NCI-H2227 (cell line): ENCODE measurements around the gene DSCAML1.
A peak's percentile ranks its signal among the peaks of the same experiment; 100 is the strongest.

ENCODE experiments used
- DNase-seq: peaks from one replicate; lab custom pipeline; 2025; ENCODE audit not compliant: unreplicated experiment; lab: John Stamatoyannopoulos, UW

DSCAML1 gene

GRCh38 chr11:117439256-117439655 is 357.8 kb downstream of the DSCAML1 start:
- DNase-seq, result no peak

- DNase-seq, result no peak
Measured at GRCh38 chr11:117438371-117439000, 358.5 kb downstream of the DSCAML1 start.

- DNase-seq, result no peak
Measured at GRCh38 chr11:117437791-117438130, 359.3 kb downstream of the DSCAML1 start.

DNA sequence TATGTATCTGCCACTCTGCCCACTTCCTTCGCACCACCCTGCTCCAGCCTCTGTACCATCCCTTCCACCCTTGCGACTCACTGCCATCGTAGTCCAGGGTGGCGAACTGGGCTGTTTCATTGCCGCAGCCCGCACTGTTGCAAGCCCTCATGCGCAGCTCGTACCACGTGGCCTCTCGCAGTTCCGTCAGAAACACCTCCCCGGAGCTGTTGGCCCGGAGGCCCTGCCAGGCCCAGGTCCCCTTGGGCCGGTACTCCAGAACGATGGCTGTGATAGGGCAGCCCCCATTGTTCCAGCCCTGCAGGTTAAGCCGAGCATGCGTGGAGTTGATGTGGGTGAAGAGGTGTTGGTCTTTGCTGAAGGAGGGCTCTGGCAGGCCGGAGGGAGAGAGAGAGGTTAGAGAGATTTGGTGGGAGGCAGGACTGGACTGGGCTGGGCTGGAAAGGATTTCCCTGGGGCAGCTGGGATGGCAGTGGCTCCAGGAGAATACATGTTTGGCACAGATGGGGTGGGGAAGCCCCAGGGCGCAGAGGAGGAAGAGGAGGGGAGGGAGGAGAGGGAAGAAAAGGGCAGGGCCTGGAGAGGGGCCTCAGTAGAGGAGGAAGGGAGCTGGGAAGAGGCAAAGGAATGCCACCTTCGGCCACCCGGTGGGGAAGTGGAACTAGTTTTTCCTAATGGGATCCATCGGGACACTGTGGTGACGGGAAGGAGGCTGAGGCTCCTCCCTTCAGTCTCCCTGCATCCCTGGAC is 359.8 kb downstream of the DSCAML1 start:
- no peak for DNase-seq

DNA sequence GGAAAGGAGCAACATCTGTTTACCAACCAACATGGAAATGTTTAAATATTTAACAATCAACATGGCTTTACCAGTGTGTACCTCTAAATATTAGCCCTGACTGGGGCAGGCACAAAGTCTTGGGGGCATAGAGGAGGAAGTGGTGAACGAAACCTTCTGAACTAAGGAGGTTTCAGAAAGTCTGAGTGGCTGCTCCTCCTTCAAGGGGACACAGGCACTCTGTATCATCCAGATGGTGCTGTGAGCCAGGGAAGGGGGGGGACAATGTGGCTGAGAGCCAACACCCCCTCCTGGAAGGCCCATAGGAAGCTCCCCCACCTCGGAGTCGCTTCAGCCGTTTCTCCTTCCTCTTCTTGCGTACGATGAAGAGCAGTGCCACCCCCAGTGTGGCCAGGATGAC is 361.7 kb downstream of the DSCAML1 start:
- no peak for DNase-seq

DNA sequence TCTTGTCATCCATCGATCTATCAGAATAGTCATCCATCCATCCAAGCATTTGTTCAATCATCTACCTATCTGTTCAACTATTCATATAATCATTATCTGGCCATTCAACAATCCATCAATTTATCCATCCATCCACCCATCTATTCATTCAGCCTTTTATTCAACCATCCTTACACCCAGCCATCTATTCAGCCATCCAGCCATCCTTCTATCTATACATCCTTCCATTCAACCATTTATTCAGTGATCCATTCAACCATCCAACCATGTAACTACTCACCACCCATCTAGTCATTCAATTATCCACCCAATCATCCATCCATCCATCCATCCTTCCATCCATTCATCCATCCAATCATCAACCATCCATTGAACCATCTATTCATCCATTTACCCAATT is 362.5 kb downstream of the DSCAML1 start:
- DNase-seq, result no peak

GRCh38 chr11:117433717-117434116 is 363.3 kb downstream of the DSCAML1 start:
- DNase-seq, result no peak

DNA sequence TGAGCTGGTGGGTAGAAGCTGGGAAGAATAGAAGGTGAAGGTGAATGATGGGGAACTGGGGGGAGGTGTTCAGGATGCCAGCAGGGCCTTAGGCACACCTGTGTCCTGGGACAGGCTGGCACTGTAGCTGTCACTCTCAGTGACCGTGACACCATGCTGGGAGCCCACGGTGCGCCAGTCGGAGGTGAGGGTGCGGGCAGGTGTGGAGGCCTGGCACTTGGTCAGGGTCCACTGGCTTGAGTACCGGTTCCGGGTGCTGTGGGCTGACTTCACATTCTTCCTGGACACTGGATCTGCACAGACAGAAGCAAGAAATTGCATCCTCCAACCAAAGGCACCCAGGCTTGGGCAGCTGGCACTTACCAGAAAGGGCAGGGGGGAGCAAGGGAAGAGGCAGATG is 365.6 kb downstream of the DSCAML1 start:
- no peak for DNase-seq

DNA sequence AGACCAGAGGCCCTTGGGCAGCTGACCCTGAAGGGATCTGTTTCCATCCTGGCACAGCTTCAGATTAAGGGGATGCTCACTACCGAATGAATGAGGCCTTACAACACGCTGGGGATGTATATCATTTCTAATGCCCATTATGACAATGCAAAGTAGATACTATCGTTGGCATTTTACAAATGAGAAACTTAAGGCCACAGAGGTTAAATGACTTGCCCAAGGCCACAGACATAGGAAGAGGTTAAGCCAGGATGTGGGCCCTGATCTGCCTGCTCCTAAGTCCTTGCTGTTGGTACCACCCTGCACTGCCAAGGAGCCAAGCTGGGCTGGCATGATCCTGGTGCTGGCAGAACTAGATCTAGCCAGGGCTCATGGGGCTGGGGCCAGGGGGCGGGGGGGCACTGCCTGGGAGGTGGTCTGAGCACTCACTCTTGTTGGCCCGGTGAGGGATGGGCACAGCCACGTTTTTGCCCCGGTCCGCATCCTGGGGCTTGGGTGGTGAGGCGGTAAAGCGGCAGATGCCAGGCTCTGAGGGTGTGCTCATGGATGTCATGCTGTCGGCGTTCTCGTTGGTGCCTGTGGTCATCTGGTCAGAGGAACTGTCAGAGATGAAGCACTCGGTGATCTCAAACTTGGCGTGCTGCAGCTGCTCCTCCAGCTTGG is 366.6 kb downstream of the DSCAML1 start:
- DNase-seq, result no peak

GRCh38 chr11:117428856-117429229 is 368.2 kb downstream of the DSCAML1 start:
- no peak for DNase-seq

- DNase-seq, result no peak
Measured at GRCh38 chr11:117428186-117428855, 368.7 kb downstream of the DSCAML1 start.

- no peak for DNase-seq
Measured at GRCh38 chr11:117427356-117427874, 369.6 kb downstream of the DSCAML1 start.

DNA sequence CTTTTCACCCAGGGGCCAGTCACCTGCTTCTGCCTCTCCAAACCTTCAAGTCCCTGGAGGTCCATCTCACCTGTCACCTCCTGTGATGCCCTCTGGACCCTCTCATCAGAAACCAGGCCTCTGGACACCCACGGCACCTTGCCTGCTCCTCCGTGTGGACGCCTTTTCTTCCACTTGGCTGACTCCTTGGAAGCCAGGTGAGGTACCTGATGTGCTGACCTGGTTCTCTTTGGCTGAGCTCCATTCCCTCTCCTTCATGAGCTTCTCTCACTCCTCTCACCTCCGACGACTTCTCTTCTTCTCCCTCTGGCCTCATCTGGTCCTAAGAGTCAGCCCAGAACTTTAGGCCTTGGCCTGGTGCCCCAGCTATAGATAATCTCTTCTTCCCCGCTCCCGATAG is 370.1 kb downstream of the DSCAML1 start:
- no peak for DNase-seq

DNA sequence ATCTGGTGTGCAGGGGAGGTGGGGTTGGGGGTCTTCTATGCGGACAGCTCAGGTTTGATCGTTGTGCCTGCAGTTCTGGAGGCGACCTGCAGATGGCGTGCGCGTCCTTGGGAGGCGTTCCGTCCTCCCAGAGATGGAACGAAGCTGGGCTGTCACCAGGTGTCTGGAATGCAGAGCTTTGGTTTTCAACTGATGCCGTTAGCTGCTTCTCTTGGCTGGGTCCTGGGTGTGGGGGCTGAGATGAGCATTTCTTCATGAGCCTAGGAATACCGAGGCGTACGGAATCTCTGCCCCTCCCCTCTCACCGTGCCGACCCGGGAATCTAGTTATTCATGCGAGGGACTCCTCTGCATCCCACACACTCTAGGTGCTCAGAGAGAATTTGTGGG is 370.7 kb downstream of the DSCAML1 start:
- DNase-seq, result peak; percentile 77

DNA sequence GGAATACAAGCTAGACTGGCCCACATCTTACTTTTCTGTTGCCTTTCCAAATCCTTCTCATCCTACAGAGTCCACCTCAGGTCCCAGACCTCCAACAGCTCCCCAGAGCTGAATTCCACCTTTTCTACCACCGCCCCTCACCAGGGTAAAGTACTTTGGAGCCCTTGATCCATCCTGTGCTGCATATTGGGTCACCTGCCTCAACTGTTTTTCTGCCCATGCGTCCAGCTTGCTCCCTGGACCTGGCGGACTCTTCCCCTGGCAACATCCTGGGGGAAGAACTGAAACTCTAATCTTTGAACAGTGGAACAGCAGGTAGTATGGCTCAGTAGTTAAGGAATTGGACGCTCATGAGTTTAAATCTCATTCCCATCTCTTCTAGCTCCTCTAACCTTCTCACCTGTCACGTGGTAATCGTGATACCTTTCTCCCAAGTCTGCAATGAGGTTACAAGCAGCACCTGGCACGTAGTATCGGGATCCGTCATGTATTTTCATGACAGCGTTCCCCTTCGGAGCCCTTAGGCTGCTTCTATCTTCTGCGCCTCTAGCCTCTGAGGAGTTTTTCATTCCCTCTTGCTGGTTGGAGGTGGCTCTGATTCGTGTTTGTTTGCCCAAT is 371.2 kb downstream of the DSCAML1 start:
- DNase-seq, result no peak

GRCh38 chr11:117424781-117425180 is 372.2 kb downstream of the DSCAML1 start:
- DNase-seq, result no peak

GRCh38 chr11:117423046-117423575 is 373.9 kb downstream of the DSCAML1 start:
- DNase-seq, result no peak

- DNase-seq, result no peak
Measured at GRCh38 chr11:117421476-117421875, 375.5 kb downstream of the DSCAML1 start.

- no peak for DNase-seq
Measured at GRCh38 chr11:117421041-117421440, 376.0 kb downstream of the DSCAML1 start.

- no peak for DNase-seq
Measured at GRCh38 chr11:117420598-117420997, 376.4 kb downstream of the DSCAML1 start.

- no peak for DNase-seq
Measured at GRCh38 chr11:117420143-117420485, 376.9 kb downstream of the DSCAML1 start.
